GM19395 (cell line): ENCODE data around the gene HPF1.
A peak's percentile ranks its signal among the peaks of the same experiment; 100 is the strongest.
"Not testable (repeated sequence)": the region's sequence is repeated elsewhere in the genome, so short reads cannot be mapped to it uniquely, and the experiment has no call there.

Experiments
- ATAC-seq: cut with Tn5 transposase; IDR thresholded peaks from one replicate; pipeline ENCODE4 v1.9.1; 2021; ENCODE audit warnings: mild to moderate bottlenecking, moderate library complexity; ENCODE audit not compliant: unreplicated experiment

HPF1 gene

GRCh38 chr4:169741569-169741968 is 16.2 kb downstream of the HPF1 start:
- ATAC-seq = no peak

- not testable (repeated sequence) for ATAC-seq
Observed at GRCh38 chr4:169738604-169739003, 19.1 kb downstream of the HPF1 start.

- no peak for ATAC-seq
Observed at GRCh38 chr4:169730564-169730963, 27.2 kb downstream of the HPF1 start.

- ATAC-seq = peak; percentile 58
Observed at GRCh38 chr4:169727616-169728015, 30.1 kb downstream of the HPF1 start.

GRCh38 chr4:169724260-169724659 is 33.5 kb downstream of the HPF1 start:
- ATAC-seq = no peak

- ATAC-seq = no peak
Observed at GRCh38 chr4:169723207-169723965, 34.4 kb downstream of the HPF1 start.

- no peak for ATAC-seq
Observed at GRCh38 chr4:169720529-169720928, 37.2 kb downstream of the HPF1 start.

- ATAC-seq = no peak
Observed at GRCh38 chr4:169716677-169717076, 41.1 kb downstream of the HPF1 start.

GRCh38 chr4:169715826-169716225 is 41.9 kb downstream of the HPF1 start:
- no peak for ATAC-seq

- no peak for ATAC-seq
Observed at GRCh38 chr4:169707958-169708643, 49.6 kb downstream of the HPF1 start.

GRCh38 chr4:169698331-169698730 is 59.4 kb downstream of the HPF1 start:
- no peak for ATAC-seq

- no peak for ATAC-seq
Observed at GRCh38 chr4:169690787-169691186, 67.0 kb downstream of the HPF1 start.

GRCh38 chr4:169689681-169690080 is 68.1 kb downstream of the HPF1 start:
- ATAC-seq = no peak

GRCh38 chr4:169682372-169683047 is 75.2 kb downstream of the HPF1 start:
- no peak for ATAC-seq
